Stimulated activated CD4-positive, alpha-beta T cell treated with anti-CD3 and anti-CD28 coated beads, Interleukin-1b, Interleukin-23, amount 100 ng/mL, for 48 hours (primary cell): ENCODE measurements around the gene NUP210.

Experiments used
- DNase-seq: peaks from one replicate; pipeline ENCODE4 v3.0.0-alpha.2; 2020

The NUP210 gene

DNA sequence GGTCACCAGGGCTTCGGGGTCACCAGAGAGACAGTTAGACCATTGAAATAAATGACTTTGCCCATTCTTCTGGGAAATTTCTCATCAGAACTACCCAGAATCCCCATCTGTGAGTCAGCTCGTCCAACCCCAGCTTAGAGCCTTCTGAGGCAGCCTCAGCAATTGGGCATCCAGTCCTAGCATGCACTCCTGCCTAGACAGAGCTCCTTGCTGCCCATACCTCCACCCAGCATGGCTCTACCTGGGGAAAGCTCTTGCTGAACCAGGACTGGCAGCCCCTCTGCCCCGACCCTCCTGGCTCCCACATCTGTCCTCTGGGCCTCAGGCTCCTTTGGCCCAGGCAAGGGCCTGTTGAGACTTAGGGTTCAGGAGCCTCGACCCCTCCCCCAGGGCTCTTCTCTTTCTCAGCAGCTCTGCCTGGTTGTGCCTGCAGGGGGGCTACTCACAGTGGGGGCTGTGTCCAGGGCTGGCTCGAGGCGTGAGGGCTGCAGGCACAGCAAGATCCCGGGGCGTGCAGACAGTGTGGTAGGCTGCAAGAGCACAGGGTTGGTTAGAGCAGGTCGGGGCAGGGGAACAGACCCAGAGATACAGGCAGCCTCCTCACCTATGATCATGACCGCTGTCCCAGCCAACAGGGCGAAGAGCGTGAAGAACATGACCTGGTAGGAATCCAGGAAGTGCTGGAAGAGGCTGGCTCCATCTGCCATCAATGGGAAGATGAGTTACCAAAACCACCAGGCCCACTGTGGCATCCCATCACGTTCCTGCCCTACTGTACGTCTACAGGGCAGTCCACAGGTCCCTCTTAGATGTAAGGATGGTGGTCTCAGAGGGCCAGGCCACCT lies 101.3 kb downstream of the NUP210 start:
- DNase-seq = no peak

DNA sequence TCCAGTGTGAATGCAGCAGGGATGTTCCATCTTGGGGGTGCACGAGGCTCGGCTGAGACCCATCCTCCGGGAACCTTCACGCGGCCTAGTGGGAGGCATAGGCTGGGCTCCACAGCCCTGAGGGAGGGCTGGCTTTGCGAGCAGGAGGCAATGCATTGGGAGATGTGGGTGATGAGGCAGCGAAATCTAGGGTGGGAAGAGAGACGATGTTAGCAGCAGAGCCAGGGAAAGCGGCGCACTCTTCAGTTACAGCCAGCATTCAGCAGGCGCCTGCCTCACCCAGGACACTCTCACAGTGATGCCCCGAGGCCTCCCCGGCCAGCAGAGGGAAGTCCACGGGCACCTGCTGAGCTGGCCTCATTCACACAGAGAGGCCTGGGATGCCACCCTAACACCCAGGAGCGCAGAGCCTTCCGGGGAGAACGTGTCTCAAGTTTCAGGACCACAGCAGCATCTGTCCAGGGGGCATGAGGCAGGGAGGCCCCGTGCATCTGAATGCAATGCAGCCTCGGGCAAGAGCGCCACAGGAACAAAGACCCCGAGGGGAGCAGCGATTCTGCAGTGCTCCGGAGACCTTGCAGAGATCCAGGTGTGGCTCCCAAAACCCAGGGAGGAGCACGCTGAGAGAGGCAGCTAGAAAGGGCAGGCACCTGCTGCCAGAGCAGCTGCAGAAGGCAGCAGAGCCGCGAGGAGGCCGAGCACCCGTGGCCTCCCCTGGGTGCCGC lies 102.4 kb downstream of the NUP210 start:
- no peak for DNase-seq

DNA sequence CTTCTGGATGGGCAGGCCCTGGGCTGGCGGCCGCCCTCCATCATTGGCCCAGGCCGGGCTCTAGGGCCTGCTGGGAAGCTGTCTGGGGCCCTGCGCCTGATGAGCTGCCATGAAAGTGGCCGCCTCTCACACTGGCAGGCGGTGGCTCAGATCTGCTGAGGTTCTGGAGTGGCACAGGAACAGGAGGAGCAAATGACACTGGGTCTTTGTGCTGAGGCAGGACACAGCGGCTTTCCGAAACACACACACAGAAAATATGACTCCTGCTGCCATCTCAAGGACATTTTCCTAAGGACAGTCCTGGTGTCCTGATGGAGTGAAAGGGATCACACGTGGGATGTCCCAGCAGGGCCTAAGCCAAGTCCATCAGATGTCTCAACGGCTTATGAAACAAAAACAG lies 103.5 kb downstream of the NUP210 start:
- DNase-seq = no peak

DNA sequence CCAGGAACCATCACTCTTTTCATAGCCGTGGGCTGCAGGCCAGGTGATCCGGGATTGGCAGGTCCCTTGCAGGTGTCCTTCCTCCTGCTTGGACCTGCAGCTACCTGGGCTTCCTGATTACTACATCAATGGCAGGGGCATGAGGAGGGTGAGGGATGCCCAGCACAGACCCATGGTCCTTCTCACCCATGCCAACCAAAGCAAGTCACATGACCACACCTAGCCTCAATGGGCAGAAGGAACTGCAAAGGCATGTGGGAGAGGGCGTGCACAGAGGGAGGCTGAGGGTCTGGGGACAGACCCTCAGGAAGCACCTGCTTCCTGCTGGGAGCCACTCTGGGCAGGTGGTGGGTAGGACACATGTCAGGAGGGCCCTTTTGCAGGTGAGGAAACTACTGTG lies 105.2 kb downstream of the NUP210 start:
- DNase-seq = no peak

- DNase-seq = no peak
These were observed 106.3 kb downstream of the NUP210 start for GRCh38 chr3:13313813-13314212.

GRCh38 chr3:13309004-13309403 lies 111.1 kb downstream of the NUP210 start:
- no peak for DNase-seq

GRCh38 chr3:13308380-13308801 lies 111.7 kb downstream of the NUP210 start:
- peak; percentile 13 for DNase-seq

- DNase-seq = no peak
These were observed 113.1 kb downstream of the NUP210 start for GRCh38 chr3:13307041-13307440.

DNA sequence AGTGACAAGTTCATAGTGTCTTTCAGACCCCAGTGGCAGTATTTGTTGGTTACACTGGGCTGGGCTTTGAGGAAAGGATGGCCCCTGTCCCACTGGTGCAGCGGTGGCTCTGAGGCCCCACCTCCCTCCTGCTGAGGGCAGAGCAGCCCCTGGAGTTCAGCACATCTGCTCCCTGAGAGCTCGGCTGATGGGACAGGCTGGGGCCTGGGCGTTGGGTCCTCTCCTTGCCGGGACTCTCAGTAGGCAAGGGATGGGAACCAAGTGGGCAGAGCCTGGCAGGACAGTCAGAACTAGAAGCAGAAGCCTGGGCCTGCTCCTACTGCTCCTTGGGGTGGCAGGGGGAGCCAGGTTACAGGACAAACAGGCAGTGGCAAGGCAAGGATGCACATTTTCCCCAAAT lies 114.5 kb downstream of the NUP210 start:
- DNase-seq = no peak

DNA sequence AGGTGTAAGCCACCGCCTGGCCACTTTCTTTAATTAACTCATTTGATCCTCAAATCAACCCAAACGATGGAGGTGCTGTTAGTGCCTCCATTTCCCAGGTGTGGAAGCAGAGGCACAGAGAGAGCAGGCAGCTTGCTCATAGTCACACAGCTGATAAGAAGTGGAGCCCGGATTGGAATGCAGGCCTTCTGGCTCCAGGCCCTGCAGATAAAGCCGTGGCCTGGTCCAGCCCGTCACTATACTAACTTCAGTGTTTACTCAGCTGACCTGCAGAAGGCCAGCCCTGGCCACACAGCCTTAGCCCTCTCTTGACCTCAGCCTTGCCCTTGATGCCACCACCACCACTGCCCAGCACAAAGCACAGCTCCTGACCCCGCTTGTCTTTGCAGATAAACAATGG lies 116.7 kb downstream of the NUP210 start:
- no peak for DNase-seq

DNA sequence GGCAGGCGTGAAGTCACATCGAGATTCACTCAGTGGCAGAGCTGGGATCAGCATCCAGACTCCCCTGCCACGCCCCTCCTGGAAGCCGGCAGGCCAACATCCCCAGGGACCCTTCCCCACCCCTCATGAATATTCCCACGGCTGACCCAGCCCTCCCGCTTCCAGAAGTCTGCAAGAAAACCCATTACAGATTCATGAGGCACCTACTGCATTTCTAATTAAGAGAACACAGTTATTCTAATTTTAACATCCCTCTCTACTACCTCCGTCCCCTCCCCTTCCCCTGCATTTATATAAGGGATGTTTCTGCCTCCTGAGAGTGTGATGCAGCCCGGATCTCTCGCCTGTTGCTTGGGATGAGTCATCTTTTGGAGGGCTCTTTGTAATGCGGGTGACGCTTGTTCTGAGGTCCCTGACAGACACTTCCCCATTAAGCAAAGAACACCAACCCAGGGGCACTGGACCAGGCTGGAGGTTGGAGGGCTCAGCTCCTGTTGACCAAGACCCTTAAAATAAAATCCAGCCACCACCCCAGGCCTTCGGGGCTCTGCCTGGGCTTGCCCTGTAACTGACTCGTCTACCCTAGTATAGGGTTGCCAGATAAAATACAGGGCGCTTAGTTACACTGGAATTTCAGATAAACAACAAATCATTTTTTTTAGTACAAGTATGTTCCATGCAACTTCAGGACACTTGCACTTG lies 118.7 kb downstream of the NUP210 start:
- no peak for DNase-seq

DNA sequence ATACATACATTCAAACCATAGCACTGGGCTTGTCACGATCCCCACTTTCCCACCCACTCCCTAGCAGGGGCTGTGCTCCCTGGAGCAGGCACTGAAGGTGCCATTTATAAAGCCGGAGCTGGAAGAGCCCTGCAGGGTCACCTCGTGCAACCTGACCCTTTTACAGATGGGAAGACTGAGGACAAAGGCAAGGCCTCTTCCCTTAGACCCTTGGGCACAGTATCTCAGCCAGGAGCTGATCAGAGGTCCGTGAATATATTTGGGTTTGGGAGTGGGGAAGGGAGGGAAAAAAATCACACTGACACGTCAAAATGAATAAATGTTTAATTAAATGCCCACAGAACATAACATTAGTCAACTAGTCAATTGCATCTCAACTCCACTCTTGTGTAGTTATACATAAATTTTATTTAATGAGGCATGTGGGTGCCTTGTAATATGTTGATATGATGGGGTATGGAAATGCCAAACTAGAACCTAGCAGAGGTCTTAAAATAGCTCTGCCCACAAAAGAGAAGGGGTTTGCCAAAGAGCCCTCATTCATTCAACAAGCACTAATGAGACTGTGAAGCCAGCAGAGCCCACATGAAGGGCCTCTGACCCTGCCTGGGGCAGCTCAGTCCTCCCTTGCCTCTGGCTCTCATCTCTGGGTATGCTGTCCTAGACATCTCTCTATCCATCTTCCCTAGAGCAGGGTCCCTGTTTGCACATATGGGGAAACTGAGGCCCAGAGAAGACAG lies 119.4 kb downstream of the NUP210 start:
- DNase-seq = no peak

GRCh38 chr3:13299531-13300155 lies 120.5 kb downstream of the NUP210 start:
- DNase-seq = no peak

GRCh38 chr3:13296662-13297061 lies 123.5 kb downstream of the NUP210 start:
- no peak for DNase-seq

DNA sequence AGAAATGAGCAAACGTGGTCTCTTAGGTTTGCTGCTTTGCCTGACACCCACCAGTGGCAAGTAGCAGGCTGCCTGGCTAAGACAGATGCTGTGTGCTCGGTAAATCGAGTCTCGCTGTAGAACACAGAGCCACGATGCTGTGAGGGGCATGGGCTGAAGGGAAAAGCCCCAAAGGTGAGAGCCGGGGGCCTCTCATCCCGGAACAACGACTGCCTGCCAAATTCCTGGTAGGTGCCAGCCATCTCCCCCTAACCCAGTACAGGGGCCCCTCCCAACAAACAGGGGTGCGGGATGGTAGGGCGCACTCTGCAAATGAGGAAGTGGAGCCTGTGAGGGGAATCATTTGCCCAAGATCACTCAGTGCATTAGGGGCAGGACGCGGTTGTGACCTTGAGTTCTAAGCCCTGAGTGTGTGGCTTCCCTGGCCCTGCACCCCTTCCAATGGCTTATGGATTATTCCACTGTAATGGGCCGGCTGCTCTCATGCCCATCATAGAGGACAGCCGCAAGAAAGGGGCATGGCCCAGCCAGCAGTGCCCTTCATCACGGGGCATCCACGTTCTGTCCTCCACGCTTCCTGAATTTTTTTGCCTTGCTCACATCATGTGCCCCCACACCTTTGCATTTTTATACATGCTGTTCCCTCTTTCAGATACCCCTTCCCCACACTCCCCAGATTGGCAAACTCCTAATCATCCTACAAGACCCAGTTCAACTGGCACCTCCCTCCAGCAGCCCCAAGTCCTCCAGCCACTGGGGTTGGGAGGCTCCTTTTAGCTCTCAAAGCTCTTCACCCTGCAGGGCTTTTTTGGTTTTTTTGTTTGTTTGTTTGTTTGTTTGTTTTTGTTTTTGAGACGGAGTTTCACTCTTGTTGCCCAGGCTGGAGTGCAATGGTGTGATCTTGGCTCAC lies 125.4 kb downstream of the NUP210 start:
- no peak for DNase-seq

DNA sequence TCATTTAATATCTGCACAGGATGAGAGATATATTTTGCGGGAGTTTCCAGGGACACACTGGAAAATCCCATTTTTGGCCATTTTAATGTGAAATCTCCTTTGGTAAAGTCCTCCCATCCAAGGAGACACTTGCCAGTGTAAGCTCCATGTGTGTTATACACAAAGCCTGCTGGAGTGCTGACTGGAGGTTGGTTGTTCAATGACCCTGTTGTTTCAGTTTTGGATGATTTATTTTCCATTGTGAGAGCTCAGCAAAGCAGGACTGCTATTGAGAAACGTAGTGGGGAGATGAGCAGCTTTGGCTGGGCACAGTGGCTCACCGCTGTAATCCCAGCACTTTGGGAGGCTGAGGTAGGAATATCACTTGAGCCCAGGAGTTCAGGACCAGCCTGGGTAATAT lies 127.7 kb downstream of the NUP210 start:
- DNase-seq = no peak

GRCh38 chr3:13290941-13291340 lies 129.2 kb downstream of the NUP210 start:
- no peak for DNase-seq

GRCh38 chr3:13289771-13290285 lies 130.3 kb downstream of the NUP210 start:
- no peak for DNase-seq

DNA sequence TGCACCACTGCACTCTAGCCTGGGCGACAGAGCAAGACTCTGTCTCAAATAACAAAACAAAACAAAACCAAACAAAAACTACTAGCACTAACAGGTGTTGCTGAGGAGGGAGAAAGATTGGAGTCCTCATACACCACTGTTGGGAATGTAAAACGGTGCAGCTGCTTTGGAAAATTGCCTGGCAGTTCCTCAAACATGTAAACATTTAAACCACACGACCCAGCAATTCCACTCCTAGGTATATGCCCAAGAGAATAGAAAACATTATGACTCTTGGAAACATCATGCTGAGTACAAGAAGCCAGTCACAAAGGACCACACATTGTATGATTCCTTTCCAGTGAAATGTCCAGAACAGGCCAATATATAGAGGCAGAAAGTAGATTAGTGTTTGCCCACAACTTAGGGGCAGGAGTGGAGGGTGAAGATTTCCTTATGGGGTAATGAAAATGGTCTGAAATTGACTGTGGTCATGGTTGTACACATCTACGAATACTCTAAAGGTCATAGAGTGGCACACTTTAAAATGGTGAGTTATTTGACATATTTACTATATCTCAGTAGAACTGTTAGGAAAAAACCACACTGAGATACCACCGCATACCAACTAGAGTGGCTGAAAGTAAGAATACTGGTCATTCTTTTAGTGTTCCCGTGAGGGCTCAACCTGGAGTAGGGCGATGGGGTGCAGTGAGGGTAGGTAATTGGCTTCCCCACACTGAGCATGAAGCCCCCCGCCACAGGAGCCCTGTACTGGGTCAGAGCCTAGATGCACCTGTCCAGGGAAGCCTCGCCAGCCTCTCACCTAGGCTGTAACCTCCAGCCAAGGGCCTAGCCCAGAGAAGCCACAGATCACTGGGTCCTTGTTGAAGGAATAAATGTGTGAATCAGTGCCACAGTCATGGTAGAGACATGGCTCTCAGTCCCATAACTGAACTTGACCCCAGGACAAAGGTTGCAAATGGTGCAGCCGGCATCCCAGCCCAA lies 131.1 kb downstream of the NUP210 start:
- DNase-seq = no peak

DNA sequence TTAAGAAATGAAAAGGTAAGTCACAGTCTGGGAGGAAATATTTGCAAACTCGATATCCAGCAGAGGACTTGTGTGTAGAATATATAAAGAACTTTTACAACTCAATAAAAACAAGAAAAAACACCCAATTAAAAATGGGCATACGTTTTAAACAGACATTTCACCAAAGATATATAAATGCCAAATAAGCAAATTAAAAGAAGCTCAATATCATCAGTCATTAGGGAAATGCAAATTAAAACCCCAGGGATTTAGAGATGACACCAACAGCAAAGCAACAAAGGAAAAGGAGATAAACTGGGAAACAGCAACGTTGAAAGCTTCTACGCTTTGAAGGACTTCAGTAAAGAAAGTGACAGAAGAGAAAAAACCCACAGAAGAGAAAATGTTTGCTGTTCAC lies 132.3 kb downstream of the NUP210 start:
- no peak for DNase-seq
